ENCODE data around the gene ANKDD1B. TPM values are rescaled to one million over a fixed set of nuclear protein-coding genes. Genes with fewer than 3 reads are reported as not detected.
"Not testable (repeated sequence)": the region's sequence is repeated elsewhere in the genome, so short reads cannot be mapped to it uniquely, and the experiment has no call there.

Gene ANKDD1B
- total RNA-seq, 1 donor from 2014 or later = 0.63 TPM

- TF ChIP-seq CTCF (IDR thresholded peaks at IDR 0.05; ENCODE audit: insufficient read depth, low read length, poor library complexity, severe bottlenecking) = no peak
- H3K36me3 ChIP-seq (ENCODE audit: control insufficient read depth, insufficient read depth, low read length) = no peaks in the 10 kb centered on the region
- DNase-seq (ENCODE audit: low read depth) = no peak
- no peak overlapping the region for H3K4me3 ChIP-seq (ENCODE audit: low read depth, low read length)
- no peaks in the 10 kb centered on the region for H3K27me3 ChIP-seq (ENCODE audit: control insufficient read depth, insufficient read depth, low read length)
Measured at GRCh38 chr5:75574791-75575190, 36.5 kb upstream of the ANKDD1B start.

- H3K4me3 ChIP-seq (ENCODE audit: low read depth, low read length); H3K36me3 ChIP-seq (ENCODE audit: control insufficient read depth, insufficient read depth, low read length); DNase-seq (ENCODE audit: low read depth); H3K27me3 ChIP-seq (ENCODE audit: control insufficient read depth, insufficient read depth, low read length): not testable (repeated sequence)
Measured at GRCh38 chr5:75578280-75578679, 33.0 kb upstream of the ANKDD1B start.

- peak; percentile 27 for TF ChIP-seq CTCF (IDR thresholded peaks at IDR 0.05; ENCODE audit: insufficient read depth, low read length, poor library complexity, severe bottlenecking)
- Histone ChIP-seq H3K27me3 (ENCODE audit: control insufficient read depth, insufficient read depth, low read length) (no peaks in the 10 kb centered on the region), H3K36me3 (ENCODE audit: control insufficient read depth, insufficient read depth, low read length) (no peaks in the 10 kb centered on the region), H3K4me3 (ENCODE audit: low read depth, low read length) (no peak overlapping the region)
- no peak for DNase-seq (ENCODE audit: low read depth)
Measured at GRCh38 chr5:75584641-75585040, 26.6 kb upstream of the ANKDD1B start.

- H3K4me3 ChIP-seq (ENCODE audit: low read depth, low read length) = no peak overlapping the region
- no peak for DNase-seq (ENCODE audit: low read depth)
- TF ChIP-seq CTCF (IDR thresholded peaks at IDR 0.05; ENCODE audit: insufficient read depth, low read length, poor library complexity, severe bottlenecking) = no peak
- no peaks in the 10 kb centered on the region for H3K27me3 ChIP-seq (ENCODE audit: control insufficient read depth, insufficient read depth, low read length)
- no peaks in the 10 kb centered on the region for H3K36me3 ChIP-seq (ENCODE audit: control insufficient read depth, insufficient read depth, low read length)
Measured at GRCh38 chr5:75588666-75589065, 22.6 kb upstream of the ANKDD1B start.

- Histone ChIP-seq H3K27me3 (ENCODE audit: control insufficient read depth, insufficient read depth, low read length) (no peaks in the 10 kb centered on the region), H3K4me3 (ENCODE audit: low read depth, low read length) (no peak overlapping the region), H3K36me3 (ENCODE audit: control insufficient read depth, insufficient read depth, low read length) (no peaks in the 10 kb centered on the region)
- no peak for DNase-seq (ENCODE audit: low read depth)
- no peak for TF ChIP-seq CTCF (IDR thresholded peaks at IDR 0.05; ENCODE audit: insufficient read depth, low read length, poor library complexity, severe bottlenecking)
Measured at GRCh38 chr5:75600535-75600934, 10.7 kb upstream of the ANKDD1B start.

- no peaks in the 10 kb centered on the region for H3K27me3 ChIP-seq (ENCODE audit: control insufficient read depth, insufficient read depth, low read length)
- TF ChIP-seq CTCF (IDR thresholded peaks at IDR 0.05; ENCODE audit: insufficient read depth, low read length, poor library complexity, severe bottlenecking) = no peak
- no peak overlapping the region for H3K4me3 ChIP-seq (ENCODE audit: low read depth, low read length)
- no peak for DNase-seq (ENCODE audit: low read depth)
- H3K36me3 ChIP-seq (ENCODE audit: control insufficient read depth, insufficient read depth, low read length) = no peaks in the 10 kb centered on the region
Measured at GRCh38 chr5:75601567-75601966, 9.7 kb upstream of the ANKDD1B start.
